HEK293 (cell line): Measurements from ENCODE around the gene REM2.

Experiments used
- CTCF ChIA-PET: fragments of 350-600 bp; formaldehyde crosslinking; extraction: SDS; loops from one replicate; lab custom pipeline; 2021; ENCODE audit warnings: antibody characterized with exemption; lab: Yijun Ruan, JAX
- POLR2A ChIA-PET: fragments of 300-600 bp; formaldehyde crosslinking; extraction: SDS; loops from one replicate; lab custom pipeline; 2020; ENCODE audit warnings: antibody characterized with exemption, inconsistent platforms; lab: Yijun Ruan, JAX
- H3K27ac ChIP-seq: fragments of 200-500 bp; sonication (Bioruptor generic); 2 replicates; pipeline ENCODE4 v1.5.1; 2014; ENCODE audit warnings: low read depth, low read length, control low read depth, inconsistent platforms; ENCODE audit errors: extremely low read depth
- H3K36me3 ChIP-seq, 2 experiments: fragments of 200-500 bp in 1 of 2; sonication (Bioruptor generic) in 1 of 2; 1 replicate in 1 of 2; 2 replicates in 1 of 2; pipeline ENCODE4 v1.5.1; 2014 to 2017; ENCODE audit warnings: inconsistent platforms in 2 of 2, low read length in 2 of 2; ENCODE audit not compliant: control insufficient read depth in 2 of 2, insufficient read depth in 1 of 2
- H3K4me1 ChIP-seq: fragments of 200-500 bp; sonication (Bioruptor generic); 2 replicates; pipeline ENCODE4 v1.5.1; 2014; ENCODE audit warnings: mild to moderate bottlenecking, low read length, inconsistent platforms; ENCODE audit not compliant: control insufficient read depth, insufficient read depth
- H3K4me3 ChIP-seq: 2 replicates; pipeline ENCODE4 v1.5.1; 2011; ENCODE audit warnings: low read depth, mild to moderate bottlenecking, control low read depth, low read length, moderate library complexity
- H3K9me3 ChIP-seq: fragments of 200-500 bp; sonication (Bioruptor generic); 2 replicates; pipeline ENCODE4 v1.5.1; 2014; ENCODE audit warnings: low read depth, low read length, inconsistent platforms; ENCODE audit not compliant: control insufficient read depth, insufficient read depth
- KLF7 ChIP-seq: fragments of 450-650 bp; formaldehyde crosslinking; IDR thresholded peaks from 2 replicates; pipeline ENCODE4 v1.5.1; 2016; ENCODE audit warnings: missing biosample characterization, missing genetic modification characterization, borderline replicate concordance
- RBAK ChIP-seq: fragments of 450-650 bp; formaldehyde crosslinking; IDR thresholded peaks from 2 replicates; pipeline ENCODE4 v1.5.1; 2016; ENCODE audit warnings: missing biosample characterization, missing genetic modification characterization
- SETDB1 ChIP-seq: IDR thresholded peaks from one replicate; pipeline ENCODE4 v1.6.1; 2017; ENCODE audit warnings: mild to moderate bottlenecking, low read length, moderate library complexity, mixed read lengths; ENCODE audit not compliant: insufficient read length
- ZBTB11 ChIP-seq: fragments of 450-650 bp; formaldehyde crosslinking; conservative IDR thresholded peaks from 2 replicates; pipeline ENCODE4 v1.5.1; 2016; ENCODE audit warnings: low read depth, missing biosample characterization, missing genetic modification characterization
- ZFP69B ChIP-seq: fragments of 450-650 bp; formaldehyde crosslinking; IDR thresholded peaks from 2 replicates; pipeline ENCODE4 v1.5.1; 2016; ENCODE audit warnings: missing biosample characterization, missing genetic modification characterization
- ZNF148 ChIP-seq: fragments of 450-650 bp; formaldehyde crosslinking; IDR thresholded peaks from 2 replicates; pipeline ENCODE4 v1.5.0; 2017; ENCODE audit warnings: missing biosample characterization, missing genetic modification characterization, borderline replicate concordance
- ZNF280C ChIP-seq: fragments of 450-650 bp; formaldehyde crosslinking; IDR thresholded peaks from 2 replicates; pipeline ENCODE4 v1.5.1; 2016; ENCODE audit warnings: missing biosample characterization, missing genetic modification characterization
- ZNF324 ChIP-seq: fragments of 450-650 bp; formaldehyde crosslinking; IDR thresholded peaks from 2 replicates; pipeline ENCODE4 v1.5.1; 2016; ENCODE audit warnings: missing biosample characterization, missing genetic modification characterization
- ZNF335 ChIP-seq: fragments of 450-650 bp; formaldehyde crosslinking; conservative IDR thresholded peaks from 2 replicates; pipeline ENCODE4 v1.5.1; 2016; ENCODE audit warnings: missing biosample characterization, missing genetic modification characterization
- ZNF600 ChIP-seq: fragments of 450-650 bp; formaldehyde crosslinking; IDR thresholded peaks from 2 replicates; pipeline ENCODE4 v1.5.1; 2016; ENCODE audit warnings: missing biosample characterization, missing genetic modification characterization
- ZNF621 ChIP-seq: fragments of 450-650 bp; formaldehyde crosslinking; IDR thresholded peaks from 2 replicates; pipeline ENCODE4 v1.5.1; 2017; ENCODE audit warnings: missing biosample characterization, missing genetic modification characterization
- ZNF654 ChIP-seq: fragments of 450-650 bp; formaldehyde crosslinking; IDR thresholded peaks from 2 replicates; pipeline ENCODE4 v1.5.1; 2016; ENCODE audit warnings: low read depth, missing biosample characterization, missing genetic modification characterization
- ZNF660 ChIP-seq: fragments of 450-650 bp; IDR thresholded peaks from 2 replicates; pipeline ENCODE4 v1.5.1; 2018; ENCODE audit warnings: missing biosample characterization, mild to moderate bottlenecking, missing genetic modification characterization
- ZNF664 ChIP-seq: fragments of 450-650 bp; formaldehyde crosslinking; IDR thresholded peaks from 2 replicates; pipeline ENCODE4 v1.5.1; 2016; ENCODE audit warnings: missing biosample characterization, missing genetic modification characterization
- ZNF701 ChIP-seq: fragments of 450-650 bp; formaldehyde crosslinking; IDR thresholded peaks from 2 replicates; pipeline ENCODE4 v1.5.1; 2016; ENCODE audit warnings: missing biosample characterization, missing genetic modification characterization
- ZNF785 ChIP-seq: fragments of 450-650 bp; formaldehyde crosslinking; IDR thresholded peaks from 2 replicates; pipeline ENCODE4 v1.5.1; 2016; ENCODE audit warnings: missing biosample characterization, missing genetic modification characterization

Gene REM2

GRCh38 chr14:22929961-22930364, 46.9 kb downstream of the REM2 start:
- peak overlapping the region; percentile 78 for H3K4me3 ChIP-seq
- H3K9me3 ChIP-seq, result no peaks in the 10 kb centered on the region
- H3K36me3 ChIP-seq, result peaks cover 14 to 29% of the 10 kb centered on the region in 2 experiments; a peak in 2 of 3 replicates
- H3K27ac ChIP-seq, result peak overlapping the region; percentile 45; the same call in 1 of the 2 replicates
- TF ChIP-seq ZNF664 (tag by site-specific recombination), result peak; percentile 97
- TF ChIP-seq ZNF660 (tag by site-specific recombination), result 0 out of 2 replicates have a peak, but pooled peaks have one; percentile 13
- no peak for TF ChIP-seq ZBTB11 (tag by site-specific recombination)
- peak; percentile 40 for TF ChIP-seq ZNF335
- ChIA-PET CTCF (interaction anchor here (0.7 to 3.8 kb wide), 28 partner anchors 10 to 164 kb away, joined by 3 to 33 read pairs (median 6); partner anchors contain the start of genes AJUBA, CDH24, HAUS4 and LRP10), POLR2A (interaction anchor here (1.0 to 3.5 kb wide), 13 partner anchors 10 to 341 kb away, joined by 3 to 41 read pairs (median 5); partner anchors contain the start of genes ACIN1, AJUBA, C14orf119 and DAD1)
- H3K4me1 ChIP-seq, result no peaks in the 10 kb centered on the region

GRCh38 chr14:22932146-22932545, 49.1 kb downstream of the REM2 start:
- Histone ChIP-seq H3K4me3 (no peak overlapping the region), H3K27ac (no peak overlapping the region), H3K4me1 (no peaks in the 10 kb centered on the region), H3K36me3 (peaks cover 3 to 8% of the 10 kb centered on the region in 2 experiments; a peak in 2 of 3 replicates), H3K9me3 (no peaks in the 10 kb centered on the region)
- TF ChIP-seq ZNF785, result no peak
- no peak for TF ChIP-seq SETDB1
- TF ChIP-seq ZNF324 (tag by site-specific recombination), result no peak
- TF ChIP-seq RBAK, result no peak
- no peak for TF ChIP-seq ZNF621 (tag by site-specific recombination)
- no peak for TF ChIP-seq ZNF280C (tag by site-specific recombination)
- TF ChIP-seq KLF7 (tag by site-specific recombination), result no peak
- TF ChIP-seq ZNF654 (tag by site-specific recombination), result no peak
- TF ChIP-seq ZNF701 (tag by site-specific recombination), result no peak
- TF ChIP-seq ZFP69B (tag by site-specific recombination), result no peak
- no peak for TF ChIP-seq ZNF148 (tag by site-specific recombination)
- TF ChIP-seq ZNF600 (tag by site-specific recombination), result no peak
- ChIA-PET CTCF (interaction anchor here (0.6 to 3.8 kb wide), 3 partner anchors 9 to 49 kb away, joined by 3 to 33 read pairs (median 7); partner anchors contain the start of gene RBM23), POLR2A (no interaction called here)
